HuH-7.5 (cell line): ENCODE measurements around the gene TBXAS1.
"Not testable (repeated sequence)": the region's sequence is repeated elsewhere in the genome, so short reads cannot be mapped to it uniquely, and the experiment has no call there.

Experiments used
- DNase-seq: peaks from one replicate; pipeline ENCODE4 v3.0.0; 2011; ENCODE audit warnings: low spot score

Gene TBXAS1

GRCh38 chr7:139915268-139915863 lies 86.3 kb downstream of the TBXAS1 start:
- DNase-seq = no peak

GRCh38 chr7:139915864-139916716 lies 87.0 kb downstream of the TBXAS1 start:
- DNase-seq = no peak

- DNase-seq = no peak
These were observed 87.8 kb downstream of the TBXAS1 start for GRCh38 chr7:139916717-139917395.

- no peak for DNase-seq
These were observed 88.8 kb downstream of the TBXAS1 start for GRCh38 chr7:139917851-139918250.

- no peak for DNase-seq
These were observed 89.4 kb downstream of the TBXAS1 start for GRCh38 chr7:139918480-139918879.

- DNase-seq = no peak
These were observed 94.0 kb downstream of the TBXAS1 start for GRCh38 chr7:139923090-139923489.

- no peak for DNase-seq
These were observed 95.4 kb downstream of the TBXAS1 start for GRCh38 chr7:139924461-139924860.

GRCh38 chr7:139929221-139929620 lies 100.2 kb downstream of the TBXAS1 start:
- not testable (repeated sequence) for DNase-seq

GRCh38 chr7:139930286-139930965 lies 101.4 kb downstream of the TBXAS1 start:
- no peak for DNase-seq

- DNase-seq = no peak
These were observed 102.3 kb downstream of the TBXAS1 start for GRCh38 chr7:139931190-139931934.

GRCh38 chr7:139932531-139932930 lies 103.5 kb downstream of the TBXAS1 start:
- no peak for DNase-seq

- no peak for DNase-seq
These were observed 107.8 kb downstream of the TBXAS1 start for GRCh38 chr7:139936760-139937310.

GRCh38 chr7:139937715-139938114 lies 108.7 kb downstream of the TBXAS1 start:
- DNase-seq = no peak

- no peak for DNase-seq
These were observed 111.8 kb downstream of the TBXAS1 start for GRCh38 chr7:139940866-139941265.

GRCh38 chr7:139941421-139941820 lies 112.4 kb downstream of the TBXAS1 start:
- DNase-seq = no peak

GRCh38 chr7:139941866-139942265 lies 112.8 kb downstream of the TBXAS1 start:
- DNase-seq = no peak

GRCh38 chr7:139942636-139943035 lies 113.6 kb downstream of the TBXAS1 start:
- no peak for DNase-seq

GRCh38 chr7:139943401-139943800 lies 114.3 kb downstream of the TBXAS1 start:
- no peak for DNase-seq

- no peak for DNase-seq
These were observed 115.2 kb downstream of the TBXAS1 start for GRCh38 chr7:139944248-139944647.

GRCh38 chr7:139946533-139946932 lies 117.5 kb downstream of the TBXAS1 start:
- DNase-seq = no peak

GRCh38 chr7:139947021-139947420 lies 118.0 kb downstream of the TBXAS1 start:
- DNase-seq = no peak
